Hematopoietic multipotent progenitor cell treated with erythropoietin and hydrocortisone succinate and interleukin-3 and kit ligand, for 17 days (in vitro differentiated cells): ENCODE results near the gene IPPK.
"Not testable (repeated sequence)": the region's sequence is repeated elsewhere in the genome, so short reads cannot be mapped to it uniquely, and the experiment has no call there.

Experiments
- DNase-seq: peaks from one replicate; pipeline ENCODE4 v3.0.0-alpha.2; 2015; ENCODE audit warnings: low spot score

Gene IPPK

GRCh38 chr9:92595075-92595474, 74.9 kb downstream of the IPPK start:
- DNase-seq, result not testable (repeated sequence)

DNA sequence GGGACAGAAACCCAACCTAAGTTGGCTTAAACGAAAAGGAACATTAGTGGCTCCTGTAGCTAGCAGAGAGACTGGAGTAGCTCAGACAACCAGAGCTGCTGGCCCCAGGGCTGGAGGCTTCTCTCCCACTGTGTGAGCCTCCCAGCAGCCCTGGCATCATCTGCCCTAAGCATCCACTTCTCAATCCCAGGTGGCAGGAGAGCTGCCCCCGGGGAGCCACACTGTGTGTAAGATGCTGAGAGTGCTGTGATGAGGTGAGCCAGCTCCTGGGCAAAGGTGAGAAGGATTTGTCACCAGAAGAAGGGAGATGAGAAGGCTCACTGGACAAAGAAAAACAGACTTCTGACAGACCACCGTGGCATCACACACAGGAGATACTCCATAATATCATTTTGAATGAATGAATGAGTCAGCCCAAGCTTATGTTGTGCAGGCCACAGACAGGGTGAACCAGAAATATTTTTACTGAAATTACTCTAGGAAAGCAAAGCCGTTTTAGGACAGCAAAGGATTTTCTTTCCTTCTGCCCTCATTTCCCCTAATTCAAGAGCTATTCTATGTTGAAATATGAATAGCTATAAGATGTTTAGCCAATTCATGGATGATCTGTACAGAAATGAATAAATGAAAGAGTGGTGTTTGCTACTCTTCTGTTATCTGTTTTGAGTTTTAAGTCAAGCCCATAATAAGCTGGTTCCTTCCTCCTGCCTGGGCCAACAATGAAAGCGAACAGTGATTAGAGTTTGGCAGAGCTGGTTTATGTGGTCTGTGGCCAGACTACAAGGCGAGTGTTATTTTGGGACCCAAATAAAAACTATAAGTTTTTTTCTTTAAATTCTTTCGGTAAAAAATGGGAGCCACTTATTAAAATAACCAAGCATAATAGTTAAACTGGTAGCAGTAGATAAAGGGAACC, 76.7 kb downstream of the IPPK start:
- DNase-seq, result no peak

- DNase-seq, result no peak
Observed at GRCh38 chr9:92592537-92592936, 77.4 kb downstream of the IPPK start.

DNA sequence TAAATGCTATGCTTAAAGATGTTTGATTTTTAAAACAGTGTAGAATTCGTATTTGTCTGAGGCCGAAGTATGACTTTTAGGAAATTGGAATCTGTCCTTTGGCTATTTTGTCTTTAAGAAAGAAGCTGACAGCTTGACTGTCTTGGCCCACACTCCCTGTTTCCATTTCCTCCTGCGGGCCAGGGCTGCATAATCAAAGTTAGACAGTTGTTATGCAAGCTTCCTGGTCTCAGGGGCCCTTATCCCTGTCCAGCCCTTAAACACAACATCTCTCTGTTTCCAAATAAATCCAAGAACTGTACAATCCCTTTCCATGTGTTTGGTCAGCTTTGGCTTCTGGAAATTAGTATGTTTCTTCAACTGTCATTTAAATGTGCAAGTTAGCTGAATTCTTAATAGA, 79.6 kb downstream of the IPPK start:
- DNase-seq, result no peak

DNA sequence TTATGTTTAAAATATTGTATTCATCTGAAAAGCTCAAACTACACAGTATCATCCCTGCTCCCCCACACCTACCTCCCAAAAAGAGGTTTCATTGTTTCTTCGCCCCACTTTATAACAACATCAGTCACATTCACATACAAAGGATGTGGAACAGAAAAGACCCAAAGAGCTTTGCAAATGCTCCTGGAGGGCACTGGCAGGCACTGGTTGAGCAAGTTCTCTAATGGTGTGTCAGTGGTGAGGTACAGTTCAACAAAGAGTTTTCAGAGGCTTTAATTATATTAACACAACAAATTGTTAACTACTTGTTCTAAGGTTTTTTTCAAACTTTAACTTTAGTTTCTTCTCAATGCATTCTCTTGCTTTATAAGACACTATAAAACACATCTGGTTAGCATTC, 80.0 kb downstream of the IPPK start:
- no peak for DNase-seq

DNA sequence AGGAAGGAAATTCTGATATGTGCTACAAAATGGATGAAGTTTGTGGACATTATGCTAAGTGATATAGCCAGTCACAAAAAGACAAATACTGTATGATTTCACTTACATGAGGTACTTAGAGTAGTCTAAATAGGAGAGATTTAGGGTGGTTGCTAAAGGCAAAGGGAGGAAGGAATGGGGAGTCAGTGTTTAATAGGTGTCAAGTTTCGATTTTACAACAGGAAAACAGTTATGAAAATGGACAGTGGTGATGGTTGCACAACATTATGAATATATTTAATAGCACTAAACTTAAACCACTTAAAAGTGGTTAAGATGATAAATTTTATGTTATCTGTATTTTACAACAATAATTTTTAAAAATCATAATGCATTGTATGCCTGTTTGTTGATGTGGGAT, 93.8 kb downstream of the IPPK start:
- no peak for DNase-seq

GRCh38 chr9:92573612-92574011, 96.3 kb downstream of the IPPK start:
- DNase-seq, result not testable (repeated sequence)

DNA sequence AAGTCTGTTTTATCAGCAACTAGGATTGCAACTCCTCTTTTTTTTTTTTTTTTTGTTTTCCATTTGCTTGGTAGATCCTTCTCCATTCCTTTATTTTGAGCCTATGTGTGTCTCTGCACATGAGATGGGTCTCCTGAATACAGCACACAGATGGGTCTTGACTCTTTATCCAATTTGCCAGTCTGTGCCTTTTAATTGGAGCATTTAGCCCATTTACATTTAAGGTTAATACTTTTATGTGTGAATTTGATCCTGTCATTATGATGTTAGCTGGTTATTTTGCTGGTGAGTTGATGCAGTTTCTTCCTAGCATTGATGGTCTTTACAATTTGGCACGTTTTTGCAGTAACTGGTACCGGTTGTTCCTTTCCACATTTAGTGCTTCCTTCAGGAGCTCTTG, 98.1 kb downstream of the IPPK start:
- not testable (repeated sequence) for DNase-seq

DNA sequence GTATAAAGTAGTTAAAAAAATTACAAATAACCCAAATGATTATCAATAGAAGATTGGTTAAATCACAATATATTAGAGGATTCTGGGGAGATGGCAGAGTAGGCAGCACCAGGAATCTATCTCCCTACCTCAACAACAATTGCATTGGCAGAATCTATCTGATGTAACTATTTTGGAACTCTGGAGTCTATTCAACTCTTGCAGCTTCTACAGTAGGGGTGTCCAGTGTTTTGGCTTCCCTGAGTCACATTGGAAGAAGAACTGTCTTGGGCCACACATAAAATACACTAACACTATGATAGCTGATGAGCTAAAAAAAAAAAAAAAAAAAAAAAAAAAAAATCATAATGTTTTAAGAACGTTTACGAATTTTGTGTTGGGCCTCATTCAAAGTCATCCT, 104.9 kb downstream of the IPPK start:
- DNase-seq, result no peak

DNA sequence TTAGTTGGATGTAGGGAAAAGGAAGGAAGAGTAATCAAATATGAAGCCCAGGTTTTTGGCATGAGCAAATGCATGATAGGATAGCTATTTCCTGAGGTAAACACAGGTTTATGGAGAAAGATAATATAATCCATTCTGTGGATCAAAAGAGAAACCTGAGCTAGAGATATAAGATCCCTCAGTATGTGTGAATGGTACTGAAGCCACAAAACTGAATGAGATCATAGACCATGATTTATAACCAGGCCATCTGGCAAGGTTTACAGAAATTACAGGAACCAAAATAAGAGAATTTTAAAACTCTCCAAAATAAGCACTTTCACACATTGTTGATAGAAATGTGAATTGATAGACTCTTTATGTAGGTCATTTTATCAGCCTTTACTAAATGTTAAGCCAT, 105.4 kb downstream of the IPPK start:
- no peak for DNase-seq
